Common myeloid progenitor, CD34-positive (primary cell): ENCODE measurements around the gene GMPPA.

Source experiments
- CTCF ChIA-PET: fragments of 350-600 bp; sonication (Branson Sonifier 250); formaldehyde crosslinking; loops from one replicate; lab custom pipeline; 2021; ENCODE audit warnings: antibody characterized with exemption; lab: Charles Lee
- POLR2A ChIA-PET: fragments of 350-600 bp; sonication (Branson Sonifier 250); formaldehyde crosslinking; loops from one replicate; lab custom pipeline; 2021; ENCODE audit warnings: antibody characterized with exemption; lab: Charles Lee
- DNase-seq, 3 donors: peaks; one replicate each; pipeline versions ENCODE4 v3.0.0 to v3.0.0-alpha.2; 2013
- H3K27ac ChIP-seq, 2 experiments: 1 replicate in 1 of 2; 2 replicates in 1 of 2; pipeline ENCODE4 v1.7.0; 2013; ENCODE audit warnings: inconsistent platforms in 2 of 2, low read length in 2 of 2, mild to moderate bottlenecking in 2 of 2, low read depth in 1 of 2, moderate library complexity in 1 of 2; ENCODE audit not compliant: severe bottlenecking in 2 of 2, insufficient read depth in 1 of 2, poor library complexity in 1 of 2
- H3K27me3 ChIP-seq, 5 experiments: replicated peaks in 2 of 5; 1 replicate in 3 of 5; 2 replicates in 2 of 5; pipeline versions ENCODE4 v1.6.1 to v1.7.0; 2013; ENCODE audit warnings: low read length in 4 of 5, mild to moderate bottlenecking in 2 of 5, moderate library complexity in 2 of 5, inconsistent platforms in 1 of 5; ENCODE audit not compliant: insufficient read depth in 5 of 5, control insufficient read depth in 4 of 5
- H3K36me3 ChIP-seq, 4 experiments: 1 replicate in 2 of 4; 2 replicates in 2 of 4; pipeline versions ENCODE4 v1.6.1 to v1.7.0; 2013; ENCODE audit warnings: low read length in 3 of 4, control low read depth in 1 of 4, mild to moderate bottlenecking in 1 of 4; ENCODE audit not compliant: control insufficient read depth in 4 of 4, insufficient read depth in 4 of 4
- H3K4me1 ChIP-seq, 4 experiments: 1 replicate in 3 of 4; 2 replicates in 1 of 4; pipeline versions ENCODE4 v1.6.1 to v1.7.1; 2013; ENCODE audit warnings: low read length in 3 of 4, mild to moderate bottlenecking in 3 of 4, control low read depth in 1 of 4, inconsistent platforms in 1 of 4, moderate library complexity in 1 of 4; ENCODE audit not compliant: control insufficient read depth in 4 of 4, insufficient read depth in 4 of 4; ENCODE audit errors: control extremely low read depth in 1 of 4
- H3K4me3 ChIP-seq, 7 experiments: 1 replicate in 4 of 7; 2 replicates in 3 of 7; pipeline versions ENCODE4 v1.5.1 to v1.7.0; 2013; ENCODE audit warnings: mild to moderate bottlenecking in 7 of 7, low read length in 6 of 7, moderate library complexity in 6 of 7, inconsistent platforms in 2 of 7, low read depth in 2 of 7, control low read depth in 1 of 7; ENCODE audit not compliant: insufficient read depth in 4 of 7, control insufficient read depth in 1 of 7; ENCODE audit errors: extremely low read depth in 1 of 7
- H3K9me3 ChIP-seq, 5 experiments: 1 replicate in 4 of 5; 2 replicates in 1 of 5; pipeline versions ENCODE4 v1.6.1 to v1.7.1; 2013; ENCODE audit warnings: low read length in 4 of 5, mild to moderate bottlenecking in 2 of 5, inconsistent platforms in 1 of 5, low read depth in 1 of 5, moderate library complexity in 1 of 5; ENCODE audit not compliant: control insufficient read depth in 4 of 5, insufficient read depth in 2 of 5; ENCODE audit errors: control extremely low read depth in 1 of 5
- WGBS: methylation state at CpG from one replicate; pipeline ENCODE4 v1.1.5; 2013; ENCODE audit not compliant: insufficient coverage; 5-methylcytosine and 5-hydroxymethylcytosine counted together

Gene GMPPA

GRCh38 chr2:219478916-219479315 is 19.8 kb upstream of the GMPPA start:
- no peaks in the 10 kb centered on the region for H3K36me3 ChIP-seq
- no peak overlapping the region for H3K27ac ChIP-seq
- POLR2A ChIA-PET, result no interaction called here
- H3K4me3 ChIP-seq, result no peak overlapping the region
- H3K4me1 ChIP-seq, result peaks cover 0 to 7% (median 3%) of the 10 kb centered on the region in 4 experiments
- no peaks in the 10 kb centered on the region for H3K9me3 ChIP-seq
- whole genome bisulfite sequencing, result 95% methylated on average over 5 of the region's 8 CpGs
- CTCF ChIA-PET, result interaction anchor here (0.7 to 60.5 kb wide), 5 partner anchors 10 to 46 kb away, joined by 3 to 1724 read pairs (median 5); partner anchors contain the start of genes ASIC4, CHPF and TMEM198
- DNase-seq, result no peak
- H3K27me3 ChIP-seq, result peaks cover 0 to 47% (median 28%) of the 10 kb centered on the region in 5 experiments

- no peak for DNase-seq
- Histone ChIP-seq H3K36me3 (no peaks in the 10 kb centered on the region), H3K27ac (no peak overlapping the region), H3K4me1 (peaks cover 0 to 18% (median 12%) of the 10 kb centered on the region in 4 experiments), H3K27me3 (peaks cover 0 to 58% (median 26%) of the 10 kb centered on the region in 5 experiments), H3K4me3 (no peak overlapping the region), H3K9me3 (no peaks in the 10 kb centered on the region)
- ChIA-PET CTCF (interaction anchor here (0.6 to 60.5 kb wide), 4 partner anchors 15 to 44 kb away, joined by 3 to 1724 read pairs (median 42); partner anchors contain the start of genes ASIC4, CHPF and TMEM198), POLR2A (no interaction called here)
- 90% methylated on average over 7 of the region's 8 CpGs for WGBS
Observed at GRCh38 chr2:219480004-219480403, 18.7 kb upstream of the GMPPA start.

GRCh38 chr2:219482674-219483405 is 15.9 kb upstream of the GMPPA start:
- Histone ChIP-seq H3K4me1 (peaks cover 0 to 18% (median 12%) of the 10 kb centered on the region in 4 experiments), H3K36me3 (no peaks in the 10 kb centered on the region), H3K4me3 (no peak overlapping the region), H3K27ac (no peak overlapping the region), H3K9me3 (no peaks in the 10 kb centered on the region), H3K27me3 (peaks cover 0 to 75% (median 43%) of the 10 kb centered on the region in 5 experiments)
- DNase-seq, result no peak
- WGBS, result 75% methylated on average over 12 of the region's 17 CpGs
- ChIA-PET POLR2A (interaction anchor here (0.9 to 1.0 kb wide), 2 partner anchors 13 to 38 kb away, joined by 3 read pairs; a partner anchor contains a TSS), CTCF (interaction anchor here (0.8 to 60.5 kb wide), 11 partner anchors 9 to 160 kb away, joined by 3 to 1724 read pairs (median 6); partner anchors contain the start of genes ASIC4, CHPF, GMPPA and TMEM198)

GRCh38 chr2:219483451-219484342 is 15.0 kb upstream of the GMPPA start:
- Histone ChIP-seq H3K4me1 (peaks cover 0 to 18% (median 12%) of the 10 kb centered on the region in 4 experiments), H3K9me3 (no peaks in the 10 kb centered on the region), H3K27ac (no peak overlapping the region), H3K36me3 (no peaks in the 10 kb centered on the region), H3K4me3 (peak overlapping the region in 4 of 7 experiments; percentile 3 to 62 (median 38)), H3K27me3 (peaks cover 0 to 83% (median 43%) of the 10 kb centered on the region in 5 experiments)
- 16% methylated on average over 52 of the region's 58 CpGs for WGBS
- ChIA-PET CTCF (interaction anchor here (0.6 to 60.5 kb wide), 11 partner anchors 8 to 66 kb away, joined by 3 to 1724 read pairs (median 6); partner anchors contain the start of genes ASIC4, CHPF, GMPPA and TMEM198), POLR2A (interaction anchor here (1.6 kb wide), 1 partner anchor 11 kb away, joined by 3 read pairs; no protein-coding TSS in a partner anchor)
- DNase-seq, result peak in 1 of 3 donors; percentile 10

GRCh38 chr2:219484343-219485200 is 14.1 kb upstream of the GMPPA start:
- Histone ChIP-seq H3K27ac (no peak overlapping the region), H3K4me1 (peaks cover 0 to 18% (median 12%) of the 10 kb centered on the region in 4 experiments), H3K36me3 (no peaks in the 10 kb centered on the region), H3K9me3 (no peaks in the 10 kb centered on the region), H3K4me3 (peak overlapping the region in 4 of 7 experiments; percentile 3 to 62 (median 38)), H3K27me3 (peaks cover 0 to 84% (median 43%) of the 10 kb centered on the region in 5 experiments)
- DNase-seq, result peak in 2 of 3 donors; percentile 24 to 26
- CTCF ChIA-PET, result interaction anchor here (0.6 to 60.5 kb wide), 9 partner anchors 8 to 157 kb away, joined by 3 to 1724 read pairs (median 12); partner anchors contain the start of genes ASIC4, CHPF and TMEM198
- WGBS, result under 1% methylated on average over 76 of the region's 89 CpGs
- POLR2A ChIA-PET, result interaction anchor here (1.6 kb wide), 1 partner anchor 10 kb away, joined by 3 read pairs; no protein-coding TSS in a partner anchor

GRCh38 chr2:219485201-219485580 is 13.5 kb upstream of the GMPPA start:
- no peak for DNase-seq
- CTCF ChIA-PET, result interaction anchor here (1.2 to 60.5 kb wide), 6 partner anchors 9 to 157 kb away, joined by 3 to 1724 read pairs (median 12); partner anchors contain the start of genes ASIC4, CHPF and TMEM198
- H3K9me3 ChIP-seq, result no peaks in the 10 kb centered on the region
- H3K27ac ChIP-seq, result no peak overlapping the region
- peaks cover 0 to 82% (median 41%) of the 10 kb centered on the region in 5 experiments for H3K27me3 ChIP-seq
- WGBS, result 69% methylated on average over 8 of the region's 12 CpGs
- H3K36me3 ChIP-seq, result no peaks in the 10 kb centered on the region
- no peak overlapping the region for H3K4me3 ChIP-seq
- POLR2A ChIA-PET, result no interaction called here
- peaks cover 0 to 18% (median 12%) of the 10 kb centered on the region in 4 experiments for H3K4me1 ChIP-seq
